CD4-positive, alpha-beta T cell treated with Interleukin-10 for 1 hour (primary cell): Measurements from ENCODE around the gene B4GALT6.
A peak's percentile ranks its signal among the peaks of the same experiment; 100 is the strongest.

Experiments
- DNase-seq: peaks from one replicate; pipeline ENCODE4 v3.0.0-alpha.2; 2020

Gene B4GALT6

DNA sequence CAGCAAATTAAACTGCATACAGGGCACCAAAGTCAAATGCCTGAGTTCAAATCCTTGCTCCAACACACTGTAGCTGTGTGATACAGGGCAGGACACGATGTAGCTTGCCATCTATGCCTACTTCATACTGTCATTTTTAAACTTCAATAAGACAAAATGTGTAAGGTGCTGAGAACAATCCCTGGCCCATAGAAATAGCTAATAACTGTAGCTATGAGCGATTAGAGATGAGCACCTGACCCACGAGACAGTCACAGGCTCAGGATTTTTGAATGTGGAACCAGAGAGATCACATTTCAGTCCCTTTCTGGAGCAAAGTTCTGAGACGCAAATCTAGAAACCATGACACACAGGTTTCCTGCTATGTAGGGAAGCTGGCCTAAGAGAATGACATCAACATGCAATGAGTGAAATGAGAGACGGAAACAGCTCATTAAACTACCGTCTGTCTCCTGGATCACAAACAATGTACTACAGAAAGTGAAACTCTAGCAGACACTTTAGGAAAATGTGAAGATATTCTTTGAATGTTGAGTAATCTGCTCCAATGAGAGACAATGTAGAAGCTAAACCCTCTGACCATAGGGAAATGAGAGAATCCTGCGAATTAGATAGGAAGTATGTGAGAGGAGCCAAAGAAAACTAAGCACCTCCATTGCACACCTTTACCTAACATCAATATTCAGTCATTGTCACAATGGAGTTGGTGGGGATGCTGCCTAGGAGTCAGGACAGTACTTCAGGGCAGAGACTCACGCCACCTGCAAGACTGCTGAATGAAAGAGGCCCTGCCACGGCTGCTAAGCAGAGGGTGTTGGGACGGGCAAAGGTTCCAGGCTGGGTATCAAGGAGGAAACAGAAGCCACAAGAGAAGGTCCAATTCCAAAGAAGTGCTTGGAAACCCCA, 25.5 kb downstream of the B4GALT6 start:
- DNase-seq = no peak

DNA sequence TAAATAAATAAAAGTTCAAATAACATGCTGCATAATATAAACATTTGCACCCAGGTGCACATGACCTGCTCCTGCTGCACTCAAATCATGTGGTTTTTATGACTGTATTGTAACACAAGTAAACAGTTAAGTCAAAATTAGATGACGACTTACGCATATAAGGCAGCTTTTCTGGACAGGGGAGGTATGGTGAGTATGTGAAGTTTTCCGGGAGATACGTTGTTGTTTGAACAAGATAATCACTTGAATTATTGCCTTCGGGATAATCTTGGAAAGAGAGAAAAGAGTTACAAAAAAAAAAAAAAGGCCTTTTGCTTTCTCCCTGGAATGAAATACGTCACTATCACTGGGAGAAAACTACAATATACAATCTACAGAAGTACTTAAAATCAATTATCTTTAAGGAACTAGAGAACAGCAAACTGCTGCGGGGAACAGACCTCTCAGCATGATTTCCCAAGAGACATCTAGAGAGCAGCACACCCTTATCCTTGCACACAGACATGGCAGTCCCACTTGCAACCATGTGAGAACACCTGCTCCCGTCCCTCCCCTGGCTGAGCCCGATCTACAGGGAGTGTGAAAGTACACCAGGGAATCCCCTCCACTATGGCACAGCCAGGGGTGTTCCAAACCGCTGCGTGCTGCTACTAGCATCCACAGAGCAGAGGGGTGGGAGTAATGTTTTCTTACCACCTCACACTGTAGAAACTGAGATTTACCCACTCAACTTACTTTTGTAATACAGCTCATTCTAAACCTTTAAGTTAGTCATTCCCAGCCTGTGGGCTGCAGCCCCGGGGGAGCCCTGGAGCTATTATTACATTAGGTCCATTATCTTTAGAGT, 26.3 kb downstream of the B4GALT6 start:
- DNase-seq = no peak

- DNase-seq = no peak
Measured at GRCh38 chr18:31656754-31657153, 27.6 kb downstream of the B4GALT6 start.

DNA sequence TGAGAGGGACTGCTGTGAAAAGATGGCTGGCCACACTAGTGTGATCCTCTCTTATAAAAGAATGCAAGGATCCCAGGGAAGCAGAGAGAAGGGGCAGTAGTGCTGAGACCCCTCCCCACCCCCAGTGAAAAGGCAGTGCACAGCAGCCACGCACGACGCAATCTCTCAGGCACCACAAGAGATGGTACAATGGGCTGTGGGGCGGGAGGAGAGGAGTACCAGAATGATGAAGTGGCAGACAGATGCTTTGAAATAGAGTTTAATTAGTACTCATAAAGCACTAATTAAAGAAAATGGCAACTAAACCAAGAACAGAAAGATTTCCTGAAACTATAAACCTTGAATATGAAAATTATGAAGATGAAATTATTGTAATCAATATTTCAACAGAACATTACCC, 29.0 kb downstream of the B4GALT6 start:
- DNase-seq = no peak

DNA sequence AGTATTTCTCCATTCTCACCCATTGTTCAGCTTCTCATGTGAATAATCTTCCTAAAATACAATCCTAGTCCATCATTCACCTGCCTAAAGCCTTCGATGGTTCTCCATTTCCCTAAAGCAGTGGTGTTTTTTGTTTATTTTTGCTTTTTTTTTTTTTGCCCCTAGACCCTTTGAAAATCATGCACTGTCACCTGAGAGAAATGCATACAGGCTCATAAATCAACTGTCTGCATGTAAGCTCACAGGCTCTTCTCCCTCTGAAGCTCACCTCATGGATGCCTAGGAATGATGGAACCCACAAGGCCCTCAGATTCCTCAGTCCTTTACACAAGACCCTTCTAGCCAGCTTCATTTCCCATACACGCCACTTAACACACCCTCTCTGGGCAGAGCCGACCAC, 31.5 kb downstream of the B4GALT6 start:
- DNase-seq = no peak

DNA sequence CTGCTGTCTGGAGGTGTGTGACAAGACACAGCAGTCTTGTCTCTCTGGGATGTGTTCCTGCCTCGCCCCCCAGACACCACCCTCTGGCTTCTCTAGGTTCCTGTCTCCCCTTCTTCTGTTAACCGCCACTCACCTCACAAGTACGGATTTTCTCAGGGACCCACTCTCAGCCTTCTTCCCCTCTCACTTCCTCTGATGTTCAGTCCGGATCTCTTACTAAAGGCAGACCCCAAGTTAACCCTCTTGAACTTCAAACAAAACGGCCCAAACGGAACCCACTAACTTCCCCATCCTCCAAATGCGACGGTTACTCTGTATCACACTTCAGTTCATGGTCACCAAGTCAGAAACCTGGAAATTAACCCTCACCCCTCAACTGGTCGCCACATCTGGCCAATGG, 32.0 kb downstream of the B4GALT6 start:
- no peak for DNase-seq

- no peak for DNase-seq
Measured at GRCh38 chr18:31651369-31651768, 33.0 kb downstream of the B4GALT6 start.

DNA sequence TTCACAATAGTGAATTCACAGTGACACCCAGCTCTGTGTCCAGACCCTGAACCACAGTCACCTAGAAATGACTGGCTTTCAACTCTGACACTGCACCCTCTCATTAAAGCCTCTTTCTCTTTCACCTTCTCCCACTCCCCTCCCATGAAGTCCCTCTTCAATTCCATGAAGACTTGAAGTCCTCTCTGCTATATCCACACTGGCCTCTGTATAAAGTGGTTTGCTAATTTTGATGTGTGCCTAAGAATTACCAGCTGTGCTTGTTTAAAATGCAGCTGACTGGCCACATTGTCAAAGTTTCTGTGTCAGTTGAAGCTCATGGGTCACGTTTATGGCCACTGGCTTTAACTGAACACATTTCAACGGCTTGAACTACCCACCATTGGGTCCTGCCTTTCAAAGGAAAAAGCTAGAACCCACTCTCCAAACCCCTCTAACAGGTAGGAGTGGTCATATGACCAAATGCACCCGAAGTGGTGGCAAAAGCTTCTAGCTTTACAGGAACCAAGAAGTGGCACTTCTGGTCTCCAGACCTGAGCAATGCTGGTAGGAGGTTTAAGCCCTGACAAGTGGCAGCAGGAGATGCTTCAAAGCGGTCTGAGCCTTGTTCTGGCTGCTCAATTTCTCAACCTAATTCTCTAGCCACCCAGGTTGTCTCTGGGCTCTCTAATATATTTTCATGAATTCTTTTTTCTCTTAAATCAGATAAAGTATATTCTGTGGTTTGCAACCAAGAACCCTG, 34.2 kb downstream of the B4GALT6 start:
- DNase-seq = no peak

GRCh38 chr18:31649449-31649848, 34.9 kb downstream of the B4GALT6 start:
- DNase-seq = no peak

- DNase-seq = no peak
Measured at GRCh38 chr18:31648966-31649429, 35.4 kb downstream of the B4GALT6 start.

- no peak for DNase-seq
Measured at GRCh38 chr18:31648458-31648857, 35.9 kb downstream of the B4GALT6 start.

- no peak for DNase-seq
Measured at GRCh38 chr18:31647127-31647753, 37.1 kb downstream of the B4GALT6 start.

DNA sequence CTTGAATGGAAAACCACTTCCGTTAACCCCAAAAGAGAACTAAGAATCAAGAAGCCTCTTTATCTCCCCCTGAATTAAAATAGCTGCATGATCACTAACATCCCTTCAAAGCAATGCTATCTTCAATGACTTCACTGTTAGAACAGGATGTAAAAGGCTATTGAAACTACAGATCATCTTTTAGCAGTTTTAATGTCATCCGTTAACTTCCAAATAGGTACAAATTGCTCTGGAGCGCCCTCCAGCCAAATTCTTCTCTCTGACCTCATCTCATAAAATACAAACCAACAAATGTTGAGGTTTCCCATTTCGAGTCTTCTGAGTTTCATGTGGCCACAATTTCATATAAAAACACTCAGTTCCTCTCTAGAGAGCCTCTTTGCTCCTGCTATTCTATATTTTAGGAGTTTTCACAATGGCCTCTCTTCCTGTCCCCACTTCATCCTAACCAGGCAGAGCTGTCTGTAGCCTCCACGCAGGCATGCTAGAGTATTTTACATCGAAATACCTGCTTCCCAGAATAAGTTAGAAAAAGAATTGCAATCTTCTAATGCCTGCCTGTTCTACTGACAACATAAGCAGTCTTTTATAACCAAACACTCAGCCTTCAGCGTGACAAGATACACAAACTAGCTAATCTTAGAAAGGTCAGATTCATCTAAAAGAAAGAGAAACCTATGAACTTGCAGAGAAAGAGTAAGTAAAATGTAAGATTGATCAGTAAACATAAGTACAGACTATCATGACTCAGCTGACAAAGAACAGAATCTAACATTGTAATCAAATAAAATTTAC, 37.9 kb downstream of the B4GALT6 start:
- no peak for DNase-seq

- DNase-seq = no peak
Measured at GRCh38 chr18:31645411-31645810, 39.0 kb downstream of the B4GALT6 start.

- DNase-seq = no peak
Measured at GRCh38 chr18:31643003-31643402, 41.4 kb downstream of the B4GALT6 start.

DNA sequence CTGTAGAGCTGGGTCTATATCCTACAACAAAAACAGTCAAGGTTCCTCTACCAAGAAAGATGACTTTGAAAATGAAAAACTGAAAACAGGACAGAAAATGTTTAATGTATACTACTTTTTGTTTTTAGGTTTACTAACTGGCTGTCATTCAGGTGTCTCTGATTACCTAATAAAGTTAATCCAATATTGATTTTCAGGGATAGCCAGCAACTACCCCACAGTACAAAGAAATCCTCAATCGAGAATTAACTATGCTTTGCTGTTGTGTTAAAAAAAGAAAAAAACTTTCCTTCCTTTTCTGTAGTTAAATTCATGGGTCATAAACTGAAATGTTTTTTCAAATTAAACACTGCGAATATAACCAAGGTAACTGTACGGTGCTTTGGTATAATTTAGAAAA, 46.9 kb downstream of the B4GALT6 start:
- no peak for DNase-seq

DNA sequence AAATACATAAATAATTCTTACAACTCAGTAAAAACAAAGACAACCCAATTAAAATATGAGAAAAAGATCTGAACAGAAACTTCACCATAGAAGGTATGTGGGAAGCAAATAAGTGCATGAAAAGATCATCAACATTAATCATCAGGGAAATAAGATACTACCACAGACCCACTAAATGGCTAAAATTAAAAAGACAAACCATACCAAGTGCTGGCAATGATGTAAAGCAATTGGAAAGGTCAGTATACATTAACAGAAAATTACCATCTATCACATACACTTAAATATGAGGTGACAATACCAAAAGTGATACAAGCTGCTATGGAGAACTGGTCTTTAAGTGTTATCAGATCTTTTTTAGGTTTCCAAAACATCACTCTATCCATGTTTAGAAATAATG, 48.0 kb downstream of the B4GALT6 start:
- no peak for DNase-seq

- DNase-seq = peak; percentile 19
Measured at GRCh38 chr18:31634331-31634713, 50.1 kb downstream of the B4GALT6 start.

GRCh38 chr18:31633392-31634330, 50.7 kb downstream of the B4GALT6 start:
- no peak for DNase-seq

DNA sequence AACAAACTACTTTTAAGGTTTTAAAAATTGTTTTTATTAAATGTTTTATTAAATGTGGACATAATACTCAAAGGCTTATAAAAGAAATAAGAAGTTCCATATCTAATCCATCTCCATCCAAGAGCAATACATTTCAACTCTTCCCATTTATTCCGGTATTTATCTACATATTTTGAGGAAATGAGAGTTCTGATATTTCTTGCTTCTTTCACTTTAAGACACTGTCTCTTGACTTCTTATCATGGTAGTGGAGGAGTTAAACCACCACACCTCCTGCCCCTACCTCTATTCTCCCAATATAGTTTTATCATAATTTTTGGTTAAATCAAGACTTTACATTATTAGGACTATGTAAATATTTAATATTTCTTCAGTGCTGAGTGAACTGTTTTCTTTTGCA, 52.0 kb downstream of the B4GALT6 start:
- no peak for DNase-seq

DNA sequence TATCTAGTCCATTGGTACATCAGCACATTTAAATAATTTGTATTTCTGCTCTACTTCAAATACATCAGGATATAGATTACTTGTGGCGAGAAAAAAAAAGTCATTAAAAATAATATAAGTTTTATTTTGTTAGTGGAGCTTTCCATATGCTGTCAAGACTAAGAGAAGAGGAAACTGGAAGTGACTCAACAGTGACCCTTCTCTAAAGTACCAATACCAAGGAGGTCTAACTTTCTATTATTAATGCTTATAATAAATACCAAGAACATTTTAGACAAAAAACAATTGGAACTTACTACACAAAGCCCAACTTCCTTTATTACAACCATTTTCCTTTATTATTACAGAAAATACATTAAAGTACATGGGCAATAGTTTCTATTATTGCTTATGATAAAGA, 52.9 kb downstream of the B4GALT6 start:
- DNase-seq = no peak
